ENCODE measurements around the gene C4orf50. TPM values are rescaled to one million over a fixed set of nuclear protein-coding genes. Genes with fewer than 3 reads are reported as not detected.

C4orf50 gene
- total and polyA plus RNA-seq, 10 of the 15 experiments (the other 5 are each of a cell fraction or from before 2014, with no cell fraction given) = 0.04 to 0.09 (median 0.05) TPM; not detected in 3

- TF ChIP-seq CTCF (IDR thresholded peaks at IDR 0.05 in 2 of 3, conservative IDR thresholded peaks at IDR 0.05 in 1 of 3; ENCODE audit: control insufficient read depth in 2 of 3, extremely low read depth in 1 of 3, insufficient read depth in 1 of 3, low read depth in 3 of 3, low read length in 3 of 3) = no peak
- TF ChIP-seq SPI1 (IDR thresholded peaks at IDR 0.05; ENCODE audit: borderline replicate concordance, insufficient read depth, low read depth, low read length) = no peak
Observed at GRCh38 chr4:5852523-5853202, 165.6 kb downstream of the C4orf50 start (continued).

GRCh38 chr4:5851637-5852301 is 166.5 kb downstream of the C4orf50 start:
- TF ChIP-seq ATF2 (IDR thresholded peaks at IDR 0.05; ENCODE audit: low read length) = no peak
- no peak for TF ChIP-seq CBX3 (IDR thresholded peaks at IDR 0.05; ENCODE audit: borderline replicate concordance, low read depth)
- TF ChIP-seq WRNIP1 (IDR thresholded peaks at IDR 0.05; ENCODE audit: borderline replicate concordance, low read depth, low read length) = no peak
- TF ChIP-seq JUND (IDR thresholded peaks at IDR 0.05; ENCODE audit: low read depth, low read length) = no peak
- TF ChIP-seq EP300 (IDR thresholded peaks at IDR 0.05; ENCODE audit: borderline replicate concordance in 1 of 2, control insufficient read depth in 1 of 2, low read depth in 2 of 2, low read length in 2 of 2) = no peak
- no peak for TF ChIP-seq SP1 (IDR thresholded peaks at IDR 0.05; ENCODE audit: low read depth, low read length)
- no peak for TF ChIP-seq RFX5 (IDR thresholded peaks at IDR 0.05; ENCODE audit: low read depth, low read length)
- no peak for TF ChIP-seq RELB (IDR thresholded peaks at IDR 0.05; ENCODE audit: low read depth)
- DNase-seq (ENCODE audit: low read depth, low spot score) (no peak), ATAC-seq (no peak), FAIRE-seq (no peak)
- Histone ChIP-seq H3K36me3 (ENCODE audit: control insufficient read depth in 2 of 2, insufficient read depth in 2 of 2, low read length in 1 of 2) (no peaks in the 10 kb centered on the region), H3K27me3 (replicated peaks in 1 of 2; ENCODE audit: control insufficient read depth in 2 of 2, insufficient read depth in 2 of 2, low read length in 1 of 2) (no peaks in the 10 kb centered on the region; a peak in 2 of 4 replicates), H3K9me3 (replicated peaks; ENCODE audit: control insufficient read depth, insufficient read depth, low read length) (no peaks in the 10 kb centered on the region), H3K4me2 (ENCODE audit: control insufficient read depth, insufficient read depth) (no peak overlapping the region), H3K79me2 (ENCODE audit: control insufficient read depth, insufficient read depth, low read length) (no peaks in the 10 kb centered on the region), H3K27ac (ENCODE audit: control insufficient read depth, insufficient read depth) (no peak overlapping the region), H2AFZ (ENCODE audit: control insufficient read depth, low read depth, low read length) (no peak overlapping the region), H3K9ac (ENCODE audit: control insufficient read depth, insufficient read depth, low read length) (no peak overlapping the region), H3K4me1 (ENCODE audit: control insufficient read depth, insufficient read depth, low read length) (no peaks in the 10 kb centered on the region), H4K20me1 (ENCODE audit: control insufficient read depth, insufficient read depth) (no peaks in the 10 kb centered on the region), H3K4me3 (no peak overlapping the region)
- POLR2A ChIA-PET = no interaction called here
- 21% methylated on average over 4 of the region's 4 CpGs for WGBS (ENCODE audit: insufficient coverage, insufficient replicate concordance, low lambda C conversion rate, missing lambda C conversion rate)
- CTCF ChIA-PET = no interaction called here
- SMC1A ChIA-PET (ENCODE audit: uncharacterized antibody, unreplicated experiment) = no interaction called here
- BruUV-seq (replicated peaks) = no TSS peak
- RAD21 ChIA-PET (ENCODE audit: unreplicated experiment) = no interaction called here
- in situ Hi-C loops (cut with MboI) (no loop called here), intact Hi-C loops (cut with micrococcal nuclease; ENCODE audit: unreplicated experiment) (no loop called here)

All from GM12878 (cell line).